ENCODE measurements around the gene SART1. TPM values are rescaled to one million over a fixed set of nuclear protein-coding genes. Genes with fewer than 3 reads are reported as not detected.

The SART1 gene
- total RNA-seq, 1 donor from 2014 or later = 28.8 TPM

DNA sequence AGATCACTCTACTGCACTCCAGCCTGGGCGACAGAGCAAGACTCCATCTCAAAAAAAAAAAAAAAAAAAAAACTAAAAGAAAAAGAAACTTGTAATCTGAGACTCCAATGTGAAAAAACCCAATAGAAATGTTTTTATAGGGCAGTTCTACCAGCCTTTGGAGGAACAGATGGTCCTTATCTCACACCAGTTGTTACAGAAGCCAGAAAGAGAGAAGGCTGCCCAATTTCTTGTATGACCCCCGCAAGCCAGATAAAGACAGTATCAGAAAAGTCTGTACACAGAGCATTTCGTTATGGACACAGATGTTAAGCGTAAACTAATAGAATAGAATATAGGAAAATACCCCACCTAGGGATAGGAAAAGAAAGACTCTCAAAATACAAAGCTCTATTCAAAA, 27.5 kb upstream of the SART1 start:
- no peak overlapping the region for H3K4me3 ChIP-seq (ENCODE audit: low read depth, low read length)
- no peak for DNase-seq (ENCODE audit: low read depth)
- TF ChIP-seq, protein P1, sequence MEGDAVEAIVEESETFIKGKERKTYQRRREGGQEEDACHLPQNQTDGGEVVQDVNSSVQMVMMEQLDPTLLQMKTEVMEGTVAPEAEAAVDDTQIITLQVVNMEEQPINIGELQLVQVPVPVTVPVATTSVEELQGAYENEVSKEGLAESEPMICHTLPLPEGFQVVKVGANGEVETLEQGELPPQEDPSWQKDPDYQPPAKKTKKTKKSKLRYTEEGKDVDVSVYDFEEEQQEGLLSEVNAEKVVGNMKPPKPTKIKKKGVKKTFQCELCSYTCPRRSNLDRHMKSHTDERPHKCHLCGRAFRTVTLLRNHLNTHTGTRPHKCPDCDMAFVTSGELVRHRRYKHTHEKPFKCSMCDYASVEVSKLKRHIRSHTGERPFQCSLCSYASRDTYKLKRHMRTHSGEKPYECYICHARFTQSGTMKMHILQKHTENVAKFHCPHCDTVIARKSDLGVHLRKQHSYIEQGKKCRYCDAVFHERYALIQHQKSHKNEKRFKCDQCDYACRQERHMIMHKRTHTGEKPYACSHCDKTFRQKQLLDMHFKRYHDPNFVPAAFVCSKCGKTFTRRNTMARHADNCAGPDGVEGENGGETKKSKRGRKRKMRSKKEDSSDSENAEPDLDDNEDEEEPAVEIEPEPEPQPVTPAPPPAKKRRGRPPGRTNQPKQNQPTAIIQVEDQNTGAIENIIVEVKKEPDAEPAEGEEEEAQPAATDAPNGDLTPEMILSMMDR (conservative IDR thresholded peaks at IDR 0.05; ENCODE audit: low read depth, low read length) = no peak

DNA sequence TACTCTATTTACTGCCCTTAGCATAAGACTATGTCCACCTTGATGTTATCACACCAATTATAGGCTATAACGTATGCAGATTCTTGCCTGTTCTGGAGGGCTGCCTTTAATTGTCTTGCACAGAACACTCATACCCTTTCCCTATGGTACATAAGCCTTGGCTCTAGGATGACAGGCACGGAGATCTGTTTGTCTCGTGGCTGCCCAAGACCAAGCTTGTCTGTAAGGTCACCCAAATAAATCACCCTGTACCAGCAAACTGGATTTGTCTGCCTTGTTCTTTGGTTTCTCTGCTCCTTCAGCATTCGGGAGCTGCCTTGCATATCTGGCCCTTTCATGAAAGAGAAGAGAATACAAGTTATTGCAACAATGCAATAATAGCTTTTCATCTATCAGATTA, 23.8 kb upstream of the SART1 start:
- no peak for DNase-seq (ENCODE audit: low read depth)
- no peak overlapping the region for H3K4me3 ChIP-seq (ENCODE audit: low read depth, low read length)
- TF ChIP-seq, protein P1 (conservative IDR thresholded peaks at IDR 0.05; ENCODE audit: low read depth, low read length) = no peak

DNA sequence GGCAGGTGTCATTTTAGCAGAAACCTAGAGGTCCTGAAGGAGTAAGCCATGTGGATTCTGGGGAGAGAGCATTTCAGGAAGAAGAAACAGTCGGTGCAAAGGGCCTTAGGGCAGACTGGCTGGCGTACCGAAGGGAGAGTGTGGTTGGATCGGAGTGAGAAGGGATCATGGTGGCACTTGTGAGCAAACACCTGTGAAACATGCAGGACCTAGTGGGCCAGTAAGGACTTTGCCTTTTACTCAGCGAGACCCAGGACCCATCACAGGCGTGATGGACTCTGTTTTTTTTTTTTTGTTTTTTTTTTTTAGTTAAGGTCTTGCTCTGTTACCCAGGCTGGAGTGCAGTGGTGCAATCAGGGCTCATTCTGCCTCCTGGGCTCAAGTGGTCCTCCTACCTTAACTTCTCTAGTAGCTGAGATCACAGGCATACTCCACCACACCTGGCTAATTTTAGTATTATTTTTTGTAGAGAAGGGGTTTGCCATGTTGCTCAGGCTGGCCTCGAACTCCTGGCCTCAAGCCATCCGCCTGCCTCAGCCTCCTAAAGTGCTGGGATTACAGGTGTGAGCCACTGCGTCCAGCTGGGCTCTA, 19.7 kb upstream of the SART1 start:
- TF ChIP-seq, protein P1 (conservative IDR thresholded peaks at IDR 0.05; ENCODE audit: low read depth, low read length) = no peak
- no peak overlapping the region for H3K4me3 ChIP-seq (ENCODE audit: low read depth, low read length)
- no peak for DNase-seq (ENCODE audit: low read depth)

DNA sequence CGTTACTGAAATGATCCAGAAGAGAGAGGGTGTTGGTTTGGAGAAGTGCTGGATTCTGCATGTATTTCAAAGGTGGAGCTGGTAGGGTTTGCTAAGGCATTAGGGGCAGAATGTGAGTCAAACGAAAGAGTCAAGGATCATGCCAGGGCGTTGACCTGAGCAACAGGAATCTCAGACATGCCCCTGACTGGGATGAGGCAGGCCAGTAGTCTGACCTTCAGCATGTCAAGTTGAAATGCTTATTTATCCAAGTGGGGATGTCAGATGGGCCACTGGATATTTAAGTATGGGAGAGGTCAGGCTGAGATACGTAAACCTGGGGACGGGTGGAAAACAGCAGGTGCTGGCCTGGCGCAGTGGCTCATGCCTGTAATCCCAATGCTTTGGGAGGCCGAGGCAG, 19.0 kb upstream of the SART1 start:
- no peak for DNase-seq (ENCODE audit: low read depth)
- H3K4me3 ChIP-seq (ENCODE audit: low read depth, low read length) = no peak overlapping the region
- TF ChIP-seq, protein P1 (conservative IDR thresholded peaks at IDR 0.05; ENCODE audit: low read depth, low read length) = no peak

DNA sequence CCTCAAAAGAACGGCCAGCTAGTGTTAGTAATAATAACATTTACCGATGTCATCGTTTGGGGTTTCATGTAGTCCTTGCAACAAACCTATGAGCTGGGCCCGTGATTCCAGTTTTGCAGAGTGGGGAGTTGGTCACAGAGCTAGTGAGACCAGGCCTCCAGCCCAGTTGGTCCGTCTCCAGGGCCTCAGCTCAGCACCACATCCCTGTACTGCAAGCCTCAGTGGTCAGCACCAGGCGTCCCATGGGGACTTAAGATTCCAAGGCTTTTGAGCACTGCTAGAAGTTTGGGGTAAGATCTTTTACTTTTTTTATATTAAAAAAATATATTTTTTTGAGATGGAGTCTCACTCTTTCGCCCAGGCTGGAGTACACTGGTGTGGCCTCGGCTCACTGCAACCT, 17.3 kb upstream of the SART1 start:
- TF ChIP-seq, protein P1 (conservative IDR thresholded peaks at IDR 0.05; ENCODE audit: low read depth, low read length) = no peak
- DNase-seq (ENCODE audit: low read depth) = no peak
- no peak overlapping the region for H3K4me3 ChIP-seq (ENCODE audit: low read depth, low read length)

DNA sequence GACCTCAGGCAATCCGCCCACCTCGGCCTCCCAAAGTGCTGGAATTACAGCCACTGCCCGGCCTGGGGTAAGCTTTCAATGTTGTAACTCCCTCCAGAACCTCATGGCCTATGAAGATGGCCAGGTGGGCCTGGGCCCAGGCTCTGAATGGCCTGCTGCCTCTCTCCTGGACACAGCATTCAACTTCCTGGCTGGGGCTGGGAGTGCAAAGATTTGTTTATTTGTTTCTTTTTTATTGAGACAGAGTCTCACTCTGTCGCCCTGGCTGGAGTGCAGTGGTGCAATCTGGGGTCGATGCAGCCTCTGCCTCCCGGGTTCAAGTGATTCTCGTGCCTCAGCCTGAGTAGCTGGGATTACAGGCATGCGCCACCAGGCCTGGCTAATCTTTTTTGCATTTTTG, 16.8 kb upstream of the SART1 start:
- no peak for DNase-seq (ENCODE audit: low read depth)
- TF ChIP-seq, protein P1 (conservative IDR thresholded peaks at IDR 0.05; ENCODE audit: low read depth, low read length) = no peak
- no peak overlapping the region for H3K4me3 ChIP-seq (ENCODE audit: low read depth, low read length)

DNA sequence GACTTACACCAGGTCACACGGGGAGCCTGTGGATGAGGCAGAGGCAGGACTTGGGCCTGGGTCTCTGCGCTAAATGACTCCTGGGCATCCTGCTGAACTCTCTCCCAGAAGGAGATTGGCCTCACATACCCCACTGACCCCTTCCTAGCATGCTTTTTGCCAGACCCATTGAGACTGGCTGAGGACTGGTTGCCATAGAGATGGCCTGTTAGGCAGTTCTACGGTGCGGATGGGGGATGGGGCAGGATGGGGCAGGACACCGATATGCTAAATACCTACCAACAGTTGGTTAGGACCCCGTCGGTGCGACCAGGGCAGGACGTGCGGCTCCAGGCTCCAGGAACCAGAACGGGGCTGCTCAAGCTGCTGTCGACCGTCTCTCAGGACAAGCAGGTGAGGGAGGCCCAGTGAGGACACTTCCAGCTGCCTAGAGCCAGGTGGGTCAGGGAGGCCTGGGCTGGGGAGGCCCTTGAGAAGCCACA, 16.1 kb upstream of the SART1 start, which contains the start of gene TSGA10IP:
TSS of gene TSGA10IP (plus strand) at position 51 of the 482 bp plus-strand sequence. CDS start at position 247, 196 bp downstream.
- TF ChIP-seq, protein P1 (conservative IDR thresholded peaks at IDR 0.05; ENCODE audit: low read depth, low read length) = no peak
- DNase-seq (ENCODE audit: low read depth) = no peak
- no peak within 1 kb of the TSS for H3K4me3 ChIP-seq (ENCODE audit: low read depth, low read length)
